ENCODE data around the gene BBS7.

Gene BBS7

GRCh38 chr4:121824950-121825349 lies 45.3 kb downstream of the BBS7 start:
- DNase-seq (ENCODE audit: low spot score) = no peak

GRCh38 chr4:121824171-121824527 lies 46.1 kb downstream of the BBS7 start:
- no peak for DNase-seq (ENCODE audit: low spot score)

GRCh38 chr4:121823505-121824170 lies 46.6 kb downstream of the BBS7 start, which contains the start of gene CCNA2:
TSS of gene CCNA2 (minus strand) at chr4:121823883. CDS start at chr4:121823628, 255 bp downstream.
- peak; percentile 98 for DNase-seq (ENCODE audit: low spot score)

- peak; percentile 30 for DNase-seq (ENCODE audit: low spot score)
Measured at GRCh38 chr4:121822796-121823504, 47.3 kb downstream of the BBS7 start.

GRCh38 chr4:121822047-121822446 lies 48.2 kb downstream of the BBS7 start:
- no peak for DNase-seq (ENCODE audit: low spot score)

- DNase-seq (ENCODE audit: low spot score) = no peak
Measured at GRCh38 chr4:121819216-121819965, 50.9 kb downstream of the BBS7 start.

GRCh38 chr4:121818215-121818614 lies 52.1 kb downstream of the BBS7 start:
- DNase-seq (ENCODE audit: low spot score) = no peak

GRCh38 chr4:121817701-121818100 lies 52.6 kb downstream of the BBS7 start:
- no peak for DNase-seq (ENCODE audit: low spot score)

GRCh38 chr4:121817006-121817405 lies 53.3 kb downstream of the BBS7 start:
- DNase-seq (ENCODE audit: low spot score) = no peak

- no peak for DNase-seq (ENCODE audit: low spot score)
Measured at GRCh38 chr4:121814756-121815155, 55.5 kb downstream of the BBS7 start.

- no peak for DNase-seq (ENCODE audit: low spot score)
Measured at GRCh38 chr4:121811122-121811521, 59.2 kb downstream of the BBS7 start.

- no peak for DNase-seq (ENCODE audit: low spot score)
Measured at GRCh38 chr4:121806411-121806810, 63.9 kb downstream of the BBS7 start.

GRCh38 chr4:121801715-121802075 lies 68.6 kb downstream of the BBS7 start:
- DNase-seq (ENCODE audit: low spot score) = no peak

- DNase-seq (ENCODE audit: low spot score) = peak; percentile 95
Measured at GRCh38 chr4:121800961-121801714, 69.1 kb downstream of the BBS7 start, which contains the start of gene EXOSC9. TSS of gene EXOSC9 (plus strand) at chr4:121801323. CDS start at chr4:121801425, 102 bp downstream.

- no peak for DNase-seq (ENCODE audit: low spot score)
Measured at GRCh38 chr4:121800638-121800960, 69.7 kb downstream of the BBS7 start.

GRCh38 chr4:121799867-121800501 lies 70.3 kb downstream of the BBS7 start:
- DNase-seq (ENCODE audit: low spot score) = no peak

GRCh38 chr4:121799208-121799823 lies 71.0 kb downstream of the BBS7 start:
- DNase-seq (ENCODE audit: low spot score) = no peak

- no peak for DNase-seq (ENCODE audit: low spot score)
Measured at GRCh38 chr4:121796283-121796682, 74.0 kb downstream of the BBS7 start.

GRCh38 chr4:121794505-121795188 lies 75.6 kb downstream of the BBS7 start:
- no peak for DNase-seq (ENCODE audit: low spot score)

- DNase-seq (ENCODE audit: low spot score) = no peak
Measured at GRCh38 chr4:121792966-121793365, 77.3 kb downstream of the BBS7 start.

GRCh38 chr4:121791481-121791880 lies 78.8 kb downstream of the BBS7 start:
- DNase-seq (ENCODE audit: low spot score) = peak; percentile 66

All from AG08395 (cell line).